PC-3 (cell line): ENCODE results near the gene ETS1. TPM values are rescaled to one million over a fixed set of nuclear protein-coding genes. Genes with fewer than 3 reads are reported as not detected.

Experiments used
- ATAC-seq: fragments of 200-7000 bp; cut with Tn5 transposase; 2 replicates; pipeline ENCODE4 v1.9.1; 2020; ENCODE audit warnings: mild to moderate bottlenecking, moderate library complexity
- BruUV-seq: library from RNA; stranded (reverse); fragments of 400-500 nt; replicated peaks from 2 replicates; lab custom pipeline; 2021; lab: Mats Ljungman, UMichigan
- CTCF ChIA-PET: fragments of 300-600 bp; sonication (Branson Sonifier 250); formaldehyde crosslinking; loops from one replicate; lab custom pipeline; 2022; ENCODE audit warnings: antibody characterized with exemption; lab: Charles Lee
- POLR2A ChIA-PET: fragments of 300-600 bp; sonication (Branson Sonifier 250); formaldehyde crosslinking; loops from one replicate; lab custom pipeline; 2022; ENCODE audit warnings: antibody characterized with exemption; ENCODE audit not compliant: unreplicated experiment; lab: Charles Lee
- DNase-seq: peaks from one replicate; pipeline ENCODE4 v3.0.0-alpha.2; 2015
- H2AFZ ChIP-seq: fragments of 300-600 bp; sonication (generic); 2 replicates; pipeline ENCODE4 v1.6.0; 2016; ENCODE audit warnings: antibody characterized with exemption, low read length
- H3F3A ChIP-seq: fragments of 300-600 bp; sonication (generic); one replicate; pipeline ENCODE4 v1.6.0; 2017; ENCODE audit warnings: antibody characterized with exemption, low read length, control low read depth, mild to moderate bottlenecking; ENCODE audit not compliant: unreplicated experiment
- H3K27ac ChIP-seq: fragments of 300-600 bp; sonication (generic); 2 replicates; pipeline ENCODE4 v1.5.1; 2016; ENCODE audit warnings: mild to moderate bottlenecking, low read length
- H3K27me3 ChIP-seq: fragments of 300-600 bp; sonication (generic); 2 replicates; pipeline ENCODE4 v1.6.1; 2016; ENCODE audit warnings: low read length, mixed read lengths
- H3K36me3 ChIP-seq: fragments of 300-600 bp; sonication (generic); 2 replicates; pipeline ENCODE4 v1.6.1; 2016; ENCODE audit warnings: low read depth, mixed run types, low read length, mixed read lengths
- H3K4me1 ChIP-seq: fragments of 300-600 bp; sonication (generic); 2 replicates; pipeline ENCODE4 v1.5.1; 2016; ENCODE audit warnings: low read length; ENCODE audit not compliant: insufficient read depth
- H3K4me2 ChIP-seq: fragments of 300-600 bp; sonication (generic); 2 replicates; pipeline ENCODE4 v1.6.0; 2016; ENCODE audit warnings: low read length
- H3K4me3 ChIP-seq: fragments of 300-600 bp; sonication (generic); 2 replicates; pipeline ENCODE4 v1.5.1; 2016; ENCODE audit warnings: mild to moderate bottlenecking, low read length, mixed read lengths
- H3K79me2 ChIP-seq: fragments of 300-600 bp; sonication (generic); 2 replicates; pipeline ENCODE4 v1.6.1; 2017; ENCODE audit warnings: low read length, mixed read lengths
- H3K9ac ChIP-seq: fragments of 300-600 bp; sonication (generic); 2 replicates; pipeline ENCODE4 v1.6.0; 2016; ENCODE audit warnings: mild to moderate bottlenecking, low read length
- H3K9me2 ChIP-seq: fragments of 300-600 bp; sonication (generic); replicated peaks from 2 replicates; pipeline ENCODE4 v1.6.1; 2016; ENCODE audit warnings: mixed run types, low read length, mixed read lengths
- H3K9me3 ChIP-seq: fragments of 300-600 bp; sonication (generic); 2 replicates; pipeline ENCODE4 v1.6.1; 2016; ENCODE audit warnings: low read length, mixed read lengths
- H4K20me1 ChIP-seq: fragments of 300-600 bp; sonication (generic); 2 replicates; pipeline ENCODE4 v1.6.1; 2016; ENCODE audit warnings: low read length, mixed read lengths
- CTCF ChIP-seq: fragments of 300-600 bp; sonication (generic); conservative IDR thresholded peaks from 2 replicates; pipeline ENCODE4 v1.5.1; 2017; ENCODE audit warnings: antibody characterized with exemption, low read depth, mild to moderate bottlenecking, low read length
- EZH2 ChIP-seq: fragments of 300-600 bp; sonication (generic); IDR thresholded peaks from one replicate; pipeline ENCODE4 v1.6.1; 2017; ENCODE audit warnings: antibody characterized with exemption, mild to moderate bottlenecking, low read length; ENCODE audit not compliant: unreplicated experiment
- EZH2phosphoT487 ChIP-seq: fragments of 300-600 bp; sonication (generic); IDR thresholded peaks from 2 replicates; pipeline ENCODE4 v1.6.1; 2018; ENCODE audit warnings: mild to moderate bottlenecking, antibody characterized with exemption, low read length, borderline replicate concordance
- intact Hi-C: fragments of 100-400 bp; cut with micrococcal nuclease; formaldehyde crosslinking; loops from 2 replicates; pipeline ENCODE4 v1.9.0; 2023
- total RNA-seq: library from RNA; depleted of rRNA; stranded (reverse); fragments of >200 nt; gene quantifications from 2 replicates; pipeline ENCODE4 v1.2.3, GENCODE V29; 2014

The ETS1 gene
- total RNA-seq, 1 experiment from 2014 or later = 52.0 TPM

GRCh38 chr11:128521682-128522054, 65.7 kb downstream of the ETS1 start:
- H3K36me3 ChIP-seq = no peaks in the 10 kb centered on the region
- no peaks in the 10 kb centered on the region for H3K9me3 ChIP-seq
- peak overlapping the region; percentile 90 for H3K27ac ChIP-seq
- H3K9me2 ChIP-seq = no peaks in the 10 kb centered on the region
- ChIA-PET CTCF (no interaction called here), POLR2A (interaction anchor here (0.6 to 0.9 kb wide), 3 partner anchors 24 to 109 kb away, joined by 3 to 10 read pairs (median 5); no protein-coding TSS in a partner anchor)
- no peak for TF ChIP-seq EZH2
- TF ChIP-seq CTCF = no peak
- no peak for TF ChIP-seq EZH2phosphoT487
- peak overlapping the region; percentile 87 for H3K9ac ChIP-seq
- H3K79me2 ChIP-seq = peaks cover 54% of the 10 kb centered on the region
- BruUV-seq = TSS peak; percentile 49
- no peak for DNase-seq
- H3K4me3 ChIP-seq = peak overlapping the region; percentile 77
- H3F3A ChIP-seq = no peaks in the 10 kb centered on the region
- H3K4me2 ChIP-seq = peak overlapping the region; percentile 84
- intact Hi-C loops = loop anchor here (1.0 to 5.0 kb wide), 7 partner anchors 24 to 349 kb away; no protein-coding TSS in a partner anchor
- H2AFZ ChIP-seq = no peak overlapping the region; the same call in 1 of the 2 replicates
- peaks cover 71% of the 10 kb centered on the region for H3K4me1 ChIP-seq
- ATAC-seq = no peak
- H3K27me3 ChIP-seq = no peaks in the 10 kb centered on the region
- peaks cover 45% of the 10 kb centered on the region for H4K20me1 ChIP-seq

GRCh38 chr11:128520888-128521681, 66.3 kb downstream of the ETS1 start:
- ChIA-PET POLR2A (interaction anchor here (0.6 to 0.9 kb wide), 2 partner anchors 24 to 47 kb away, joined by 5 to 10 read pairs; no protein-coding TSS in a partner anchor), CTCF (no interaction called here)
- peak overlapping the region; percentile 87 for H3K9ac ChIP-seq
- H3K36me3 ChIP-seq = no peaks in the 10 kb centered on the region
- peaks cover 60% of the 10 kb centered on the region for H3K79me2 ChIP-seq
- intact Hi-C loops = loop anchor here (1.0 to 5.0 kb wide), 2 partner anchors 14 to 61 kb away; no protein-coding TSS in a partner anchor
- H2AFZ ChIP-seq = no peak overlapping the region
- no peaks in the 10 kb centered on the region for H3K9me2 ChIP-seq
- peak overlapping the region; percentile 77 for H3K4me3 ChIP-seq
- H3F3A ChIP-seq = no peaks in the 10 kb centered on the region
- peaks cover 71% of the 10 kb centered on the region for H3K4me1 ChIP-seq
- H3K4me2 ChIP-seq = peak overlapping the region; percentile 84
- H3K27me3 ChIP-seq = no peaks in the 10 kb centered on the region
- ATAC-seq (no peak), DNase-seq (no peak)
- no TSS peak for BruUV-seq
- peak overlapping the region; percentile 90; the same call in 1 of the 2 replicates for H3K27ac ChIP-seq
- H3K9me3 ChIP-seq = no peaks in the 10 kb centered on the region
- H4K20me1 ChIP-seq = peaks cover 51% of the 10 kb centered on the region
- TF ChIP-seq CTCF (peak; percentile 39; the same call in 1 of the 2 replicates), EZH2phosphoT487 (no peak)
